Mononuclear cell (primary cell): Measurements from ENCODE around the gene GPR78. TPM values are rescaled to one million over a fixed set of nuclear protein-coding genes. Genes with fewer than 3 reads are reported as not detected.
"Not testable (repeated sequence)": the region's sequence is repeated elsewhere in the genome, so short reads cannot be mapped to it uniquely, and the experiment has no call there.

Experiments used
- H3K27me3 ChIP-seq: 2 replicates; pipeline ENCODE4 v1.6.0; 2011; ENCODE audit warnings: low read length, control low read depth; ENCODE audit not compliant: insufficient read depth
- H3K4me1 ChIP-seq: 2 replicates; pipeline ENCODE4 v1.5.1; 2011; ENCODE audit warnings: mild to moderate bottlenecking, low read length, control low read depth; ENCODE audit not compliant: insufficient read depth
- H3K4me3 ChIP-seq: 2 replicates; pipeline ENCODE4 v1.5.1; 2011; ENCODE audit warnings: mild to moderate bottlenecking, low read length, moderate library complexity
- H3K9me3 ChIP-seq: 2 replicates; pipeline ENCODE4 v1.5.1; 2011; ENCODE audit warnings: low read depth, mild to moderate bottlenecking, control low read depth, low read length
- total RNA-seq: library from RNA; depleted of rRNA; stranded (reverse); fragments of >200 nt; gene quantifications from one replicate; pipeline ENCODE4 v1.2.3, GENCODE V29; 2012

Gene GPR78
- total RNA-seq, 1 donor = not detected

DNA sequence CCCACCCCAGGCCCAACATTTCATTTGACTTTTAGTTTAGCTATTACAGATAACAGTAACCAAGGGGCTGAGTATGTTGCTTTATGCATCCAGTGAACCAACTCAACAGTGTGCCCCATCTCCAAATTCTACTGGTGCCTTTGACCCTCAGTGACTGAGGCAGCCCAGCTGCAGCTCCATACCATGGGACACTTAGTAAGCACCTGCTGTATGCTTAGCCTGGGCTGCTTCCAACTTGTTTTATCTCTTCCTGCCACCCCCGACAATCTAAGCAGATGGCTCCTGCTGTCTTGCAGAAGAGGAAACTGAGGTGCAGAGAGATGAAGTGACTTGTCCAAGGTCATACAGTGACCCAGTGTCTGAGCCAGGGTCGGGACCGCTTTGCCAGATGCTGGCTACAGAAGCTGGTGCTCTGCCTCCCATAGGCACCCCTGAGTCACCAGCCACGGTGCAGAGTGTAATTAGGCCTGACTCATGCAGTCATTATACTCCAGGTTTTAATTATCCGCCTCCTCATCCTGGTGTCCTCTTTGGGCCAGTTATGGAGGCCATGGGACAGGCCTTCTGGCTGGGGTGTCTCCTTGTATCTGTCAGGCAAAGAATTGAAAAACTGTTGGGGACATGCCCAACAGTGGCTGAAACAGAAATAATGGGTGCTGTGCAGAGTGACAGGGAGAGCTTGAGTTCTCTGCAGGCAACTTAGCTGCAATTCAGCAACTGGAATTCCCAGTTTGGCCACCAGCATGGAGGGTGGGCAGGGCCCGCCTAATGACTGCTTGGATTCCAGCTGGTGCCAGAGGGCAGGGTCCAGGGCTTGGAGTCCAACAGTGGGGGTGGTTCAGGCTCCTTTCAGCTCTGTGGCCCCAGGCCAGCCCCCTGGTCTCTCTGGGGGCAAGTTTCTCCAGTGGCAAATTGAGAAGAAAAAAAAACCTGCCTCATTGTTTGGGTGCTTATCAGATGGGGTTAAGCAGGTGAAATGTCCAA lies 8.2 kb upstream of the GPR78 start:
- Histone ChIP-seq H3K9me3 (no peaks in the 10 kb centered on the region), H3K4me1 (no peaks in the 10 kb centered on the region), H3K4me3 (no peak overlapping the region), H3K27me3 (no peaks in the 10 kb centered on the region)

GRCh38 chr4:8573266-8573665 lies 6.9 kb upstream of the GPR78 start:
- H3K4me3 ChIP-seq = no peak overlapping the region
- H3K27me3 ChIP-seq = no peaks in the 10 kb centered on the region
- H3K9me3 ChIP-seq = no peaks in the 10 kb centered on the region
- H3K4me1 ChIP-seq = no peaks in the 10 kb centered on the region

DNA sequence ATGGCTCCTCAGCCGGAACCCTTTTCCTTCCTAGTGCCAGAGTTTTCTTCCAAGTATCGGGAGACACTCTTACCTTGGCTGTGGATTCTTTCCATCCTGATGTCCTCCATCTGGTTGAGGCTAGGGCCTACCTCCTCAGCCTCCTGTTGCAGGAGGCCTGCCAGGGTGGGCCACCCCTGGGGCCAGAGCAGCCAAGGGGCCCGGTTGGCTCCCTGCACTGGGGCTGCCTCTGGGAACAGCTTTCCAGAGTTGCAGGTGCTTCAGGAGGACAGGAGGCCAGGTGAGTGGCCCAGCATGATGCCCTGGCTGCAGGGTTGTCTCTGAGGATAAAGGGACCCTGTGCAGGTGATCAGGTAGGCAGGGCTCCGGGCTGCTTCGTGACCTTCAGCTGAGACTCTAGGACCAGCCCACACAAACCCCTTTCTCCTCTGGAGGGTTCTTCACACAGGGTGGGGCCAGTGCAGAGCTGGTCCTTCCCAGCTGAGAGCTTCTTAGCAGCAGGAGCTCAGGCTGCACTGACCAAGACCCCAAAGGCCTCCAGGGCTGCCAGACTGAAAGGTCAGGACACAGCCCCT lies 5.3 kb upstream of the GPR78 start:
- Histone ChIP-seq H3K4me1 (no peaks in the 10 kb centered on the region), H3K9me3 (no peaks in the 10 kb centered on the region), H3K27me3 (no peaks in the 10 kb centered on the region), H3K4me3 (no peak overlapping the region)

GRCh38 chr4:8575457-8575856 lies 4.7 kb upstream of the GPR78 start:
- no peak overlapping the region for H3K4me3 ChIP-seq
- H3K4me1 ChIP-seq = no peaks in the 10 kb centered on the region
- no peaks in the 10 kb centered on the region for H3K9me3 ChIP-seq
- H3K27me3 ChIP-seq = no peaks in the 10 kb centered on the region

DNA sequence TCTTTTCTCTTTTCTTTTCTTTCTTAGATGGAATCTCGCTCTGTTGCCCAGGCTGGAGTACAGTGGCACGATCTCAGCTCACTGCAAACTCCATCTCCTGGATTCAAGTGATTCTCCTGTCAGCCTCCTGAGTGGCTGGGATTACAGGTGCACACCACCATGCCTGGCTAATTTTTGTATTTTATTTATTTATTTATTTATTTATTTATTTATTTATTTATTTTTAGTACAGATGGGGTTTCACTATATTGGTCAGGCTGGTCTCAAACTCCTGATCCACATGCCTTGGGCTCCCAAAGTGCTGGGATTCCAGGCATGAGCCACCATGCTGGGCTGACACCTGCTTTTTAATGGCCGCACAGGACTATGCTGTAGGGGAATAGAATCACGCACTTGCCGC lies 3.6 kb upstream of the GPR78 start:
- not testable (repeated sequence) for H3K4me3 ChIP-seq, H3K9me3 ChIP-seq, H3K27me3 ChIP-seq, H3K4me1 ChIP-seq

DNA sequence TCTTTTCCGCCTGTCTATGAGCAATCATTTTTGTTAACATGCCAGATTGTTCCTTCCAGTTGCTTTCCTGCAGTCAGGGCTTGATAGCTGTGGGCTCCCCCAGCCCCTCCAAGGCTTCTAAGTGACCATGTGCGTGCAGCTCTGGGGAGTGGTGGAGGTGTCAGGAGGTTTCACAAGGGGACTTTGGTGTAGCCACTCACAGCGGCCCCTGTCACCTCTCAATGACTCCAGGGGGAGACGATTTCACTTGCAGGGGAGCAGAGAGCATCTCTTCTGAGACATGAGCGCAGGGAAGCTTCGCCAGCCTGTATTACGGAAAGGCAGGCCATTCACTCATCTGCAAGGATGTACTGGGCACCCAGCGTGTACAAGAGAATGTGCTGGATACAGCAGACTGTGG lies 3.1 kb upstream of the GPR78 start:
- Histone ChIP-seq H3K27me3 (no peaks in the 10 kb centered on the region), H3K4me3 (no peak overlapping the region), H3K9me3 (no peaks in the 10 kb centered on the region), H3K4me1 (no peaks in the 10 kb centered on the region)

GRCh38 chr4:8577972-8578371 lies 2.2 kb upstream of the GPR78 start:
- Histone ChIP-seq H3K4me1 (no peaks in the 10 kb centered on the region), H3K27me3 (no peaks in the 10 kb centered on the region), H3K9me3 (no peaks in the 10 kb centered on the region), H3K4me3 (no peak overlapping the region)

GRCh38 chr4:8578717-8579116 lies 1.5 kb upstream of the GPR78 start:
- H3K9me3 ChIP-seq = no peaks in the 10 kb centered on the region
- H3K4me3 ChIP-seq = no peak overlapping the region
- no peaks in the 10 kb centered on the region for H3K4me1 ChIP-seq
- no peaks in the 10 kb centered on the region for H3K27me3 ChIP-seq

GRCh38 chr4:8579526-8580320 lies 469 bp upstream of the GPR78 start:
- H3K4me1 ChIP-seq = no peaks in the 10 kb centered on the region
- H3K4me3 ChIP-seq = no peak overlapping the region
- no peaks in the 10 kb centered on the region for H3K27me3 ChIP-seq
- H3K9me3 ChIP-seq = no peaks in the 10 kb centered on the region

GRCh38 chr4:8581094-8581861 lies 1.1 kb downstream of the GPR78 start:
- no peaks in the 10 kb centered on the region for H3K4me1 ChIP-seq
- H3K4me3 ChIP-seq = no peak overlapping the region
- no peaks in the 10 kb centered on the region for H3K27me3 ChIP-seq
- H3K9me3 ChIP-seq = no peaks in the 10 kb centered on the region

DNA sequence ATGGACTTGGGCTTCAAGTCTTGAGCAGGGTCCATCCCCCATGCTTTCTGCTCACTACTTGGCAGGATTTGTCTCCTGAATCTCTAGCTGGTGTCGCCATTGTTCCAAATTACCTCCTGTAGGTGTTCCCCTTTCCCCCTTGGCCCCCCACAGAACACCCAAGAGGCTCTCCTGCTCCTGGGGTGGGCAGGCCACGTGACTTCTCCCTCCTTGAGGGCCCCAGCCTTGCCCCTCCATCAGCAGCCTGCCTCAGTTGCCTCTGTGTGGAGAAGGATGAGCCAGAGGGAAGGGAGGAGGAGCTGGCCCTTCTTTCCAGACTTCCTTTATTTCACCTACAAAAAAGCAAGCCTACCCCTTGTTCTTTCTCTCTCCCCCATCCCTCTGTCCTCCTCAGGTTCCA lies 1.8 kb downstream of the GPR78 start:
- Histone ChIP-seq H3K4me1 (no peaks in the 10 kb centered on the region), H3K27me3 (no peaks in the 10 kb centered on the region), H3K9me3 (no peaks in the 10 kb centered on the region), H3K4me3 (no peak overlapping the region)

GRCh38 chr4:8582436-8582835 lies 2.2 kb downstream of the GPR78 start:
- no peaks in the 10 kb centered on the region for H3K9me3 ChIP-seq
- H3K4me3 ChIP-seq = no peak overlapping the region
- no peaks in the 10 kb centered on the region for H3K27me3 ChIP-seq

DNA sequence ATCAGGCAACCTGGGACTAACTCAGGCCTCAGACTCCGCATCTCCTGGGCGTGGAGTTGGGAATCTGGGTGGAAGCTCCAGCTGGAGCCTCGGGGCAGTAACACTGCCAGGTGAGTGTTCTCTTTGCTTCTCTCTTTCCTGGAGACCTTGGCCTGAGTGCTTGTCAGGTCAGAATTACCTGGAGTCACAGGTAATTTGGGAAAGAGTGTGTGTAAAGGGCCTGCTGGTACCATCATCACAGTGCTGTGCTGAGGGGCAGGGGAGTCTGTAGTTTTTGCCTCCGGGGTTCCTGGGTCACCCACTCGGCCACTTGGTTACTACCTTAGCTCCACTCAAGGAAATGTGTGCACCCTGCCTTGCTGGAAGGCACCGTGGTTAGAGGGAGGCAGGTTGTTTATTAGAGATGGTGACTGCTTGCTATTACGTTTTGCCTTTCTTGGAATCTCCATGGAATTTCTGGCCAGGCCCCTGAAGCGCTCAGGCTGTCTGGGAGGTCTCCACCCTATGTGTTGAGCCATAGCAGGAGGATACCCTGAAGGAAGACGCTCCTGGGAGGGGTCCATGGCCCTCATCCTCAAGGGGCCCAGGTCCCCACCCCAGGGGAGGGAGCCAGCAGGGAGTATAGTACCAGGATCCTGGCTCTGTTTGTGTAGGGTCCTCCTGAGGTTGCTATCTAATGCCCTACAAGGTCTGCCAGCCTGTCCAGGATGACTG lies 2.9 kb downstream of the GPR78 start:
- no peaks in the 10 kb centered on the region for H3K27me3 ChIP-seq
- no peak overlapping the region for H3K4me3 ChIP-seq
- no peaks in the 10 kb centered on the region for H3K9me3 ChIP-seq
- H3K4me1 ChIP-seq = no peaks in the 10 kb centered on the region

More at GRCh38 chr4:8582436-8582835, 2.2 kb downstream of the GPR78 start:
- H3K4me1 ChIP-seq = no peaks in the 10 kb centered on the region

- Histone ChIP-seq H3K9me3 (no peaks in the 10 kb centered on the region), H3K4me1 (no peaks in the 10 kb centered on the region), H3K27me3 (no peaks in the 10 kb centered on the region), H3K4me3 (no peak overlapping the region)
Measured at GRCh38 chr4:8583655-8584025, 3.4 kb downstream of the GPR78 start.
